ENCODE results near the gene KCNK6. TPM values are rescaled to one million over a fixed set of nuclear protein-coding genes. Genes with fewer than 3 reads are reported as not detected.

The KCNK6 gene
- total and polyA plus RNA-seq, 2 of the 8 experiments (the other 6 are each of a cell fraction or from before 2014, with no cell fraction given) = 10.6 to 13.3 TPM

DNA sequence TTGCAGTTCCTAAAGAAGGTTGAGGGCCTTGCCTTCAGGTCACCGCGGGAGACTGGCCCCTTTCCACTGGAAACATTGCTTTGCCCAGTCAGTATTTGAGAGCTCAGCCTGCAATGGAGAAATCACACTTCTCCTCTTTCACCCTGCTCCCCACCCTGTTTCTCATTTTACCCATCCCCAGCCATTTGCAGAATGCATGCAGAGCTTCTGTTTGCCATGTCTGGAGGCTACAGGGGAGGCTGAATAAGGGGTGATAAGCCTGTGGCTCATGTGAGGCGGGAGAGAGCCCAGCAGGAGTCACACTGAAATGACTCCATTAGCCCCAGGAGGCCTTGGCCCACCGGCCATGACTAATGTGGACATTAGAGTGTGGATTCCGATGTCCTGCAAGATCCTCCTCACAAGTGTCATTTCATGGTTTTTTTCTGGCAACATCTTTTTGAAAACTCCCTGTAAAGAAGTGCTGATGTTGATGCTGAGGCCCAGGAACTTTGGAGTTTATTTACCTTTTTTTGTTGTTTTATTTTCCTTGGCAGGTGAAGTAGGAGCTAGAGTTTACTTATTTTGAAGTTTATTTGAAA, 49.0 kb upstream of the KCNK6 start:
- H3K4me3 ChIP-seq (ENCODE audit: extremely low read depth in 1 of 4, insufficient read depth in 2 of 4, low read depth in 3 of 4, low read length in 4 of 4) = no peak overlapping the region
- H3K27ac ChIP-seq (ENCODE audit: low read depth, low read length) = no peak overlapping the region
- no peak overlapping the region for H3K9ac ChIP-seq (replicated peaks in 1 of 4; ENCODE audit: extremely low read depth in 1 of 4, low read depth in 3 of 4, low read length in 3 of 4)
- POLR2A ChIA-PET (ENCODE audit: partially characterized antibody) = interaction anchor here (1.2 to 2.3 kb wide), 3 partner anchors 10 to 19 kb away, joined by 5 to 7 read pairs (median 7); no protein-coding TSS in a partner anchor
- H3K4me1 ChIP-seq (replicated peaks in 1 of 4; ENCODE audit: control insufficient read depth in 3 of 4, insufficient read depth in 4 of 4, low read length in 3 of 4) = peaks cover 10 to 23% (median 13%) of the 10 kb centered on the region in 4 experiments
- H2BK5ac ChIP-seq (ENCODE audit: low read depth, low read length) = no peak overlapping the region
- H2BK12ac ChIP-seq (ENCODE audit: low read depth, low read length) = no peak overlapping the region
- H3K79me2 ChIP-seq (ENCODE audit: control insufficient read depth in 1 of 2, insufficient read depth in 2 of 2, low read length in 2 of 2) = peaks cover 32 to 96% of the 10 kb centered on the region in 2 experiments
- 0 out of 4 replicates have a peak overlapping the region, but pooled peaks of 1 of the 2 experiments have one; percentile 11 for H3K4me2 ChIP-seq (ENCODE audit: insufficient read depth in 1 of 2, low read depth in 2 of 2, low read length in 2 of 2)
- no peak overlapping the region for H4K91ac ChIP-seq (replicated peaks; ENCODE audit: insufficient read length, low read length)
- CTCF ChIA-PET (ENCODE audit: partially characterized antibody) = interaction anchor here (0.6 to 8.6 kb wide), 13 partner anchors 9 to 45 kb away, joined by 3 to 84 read pairs (median 5); partner anchors contain the start of genes C19orf33 and PPP1R14A
- no peak overlapping the region for H3K4ac ChIP-seq (replicated peaks; ENCODE audit: insufficient read length, low read depth, low read length)
- no peaks in the 10 kb centered on the region for H3K27me3 ChIP-seq (replicated peaks in 1 of 4; ENCODE audit: control insufficient read depth in 3 of 4, extremely low read depth in 1 of 4, insufficient read depth in 3 of 4, low read length in 3 of 4)
- TF ChIP-seq RAD21 (IDR thresholded peaks at IDR 0.05 in 1 of 2, conservative IDR thresholded peaks at IDR 0.05 in 1 of 2; ENCODE audit: low read depth in 2 of 2, low read length in 2 of 2) (no peak), HDAC6 (IDR thresholded peaks at IDR 0.05; ENCODE audit: low read depth, low read length) (no peak)
- TF ChIP-seq, protein P1, sequence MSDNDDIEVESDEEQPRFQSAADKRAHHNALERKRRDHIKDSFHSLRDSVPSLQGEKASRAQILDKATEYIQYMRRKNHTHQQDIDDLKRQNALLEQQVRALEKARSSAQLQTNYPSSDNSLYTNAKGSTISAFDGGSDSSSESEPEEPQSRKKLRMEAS (IDR thresholded peaks at IDR 0.05) = no peak
- H2AK5ac ChIP-seq (ENCODE audit: low read depth, low read length) = no peak overlapping the region
- H4K20me1 ChIP-seq (replicated peaks in 1 of 2; ENCODE audit: control insufficient read depth in 1 of 2, insufficient read depth in 2 of 2, low read length in 2 of 2) = peaks cover 14 to 27% of the 10 kb centered on the region in 2 experiments
- H2BK120ac ChIP-seq (replicated peaks; ENCODE audit: low read depth, low read length) = no peak overlapping the region
- H4K5ac ChIP-seq (ENCODE audit: insufficient read length, low read depth, low read length) = no peak overlapping the region
- 86% methylated on average over 5 of the region's 5 CpGs; no CpG with 5 or more reads in 1 of the 2 experiments for WGBS, 2 experiments (ENCODE audit: extremely low coverage in 1 of 2, insufficient coverage in 1 of 2, insufficient read length in 1 of 2, insufficient replicate concordance in 2 of 2, low coverage in 1 of 2, low lambda C conversion rate in 2 of 2, missing lambda C conversion rate in 1 of 2)
- H3K79me1 ChIP-seq (ENCODE audit: low read depth, low read length) = peaks cover 19% of the 10 kb centered on the region
- no peak overlapping the region for H4K8ac ChIP-seq (ENCODE audit: extremely low read depth, insufficient read depth, low read length)
- no peak overlapping the region for H3K18ac ChIP-seq (ENCODE audit: extremely low read depth, low read length)
- DNase-seq (ENCODE audit: low read depth in 1 of 2, low spot score in 2 of 2) = no peak
- H2AFZ ChIP-seq (ENCODE audit: low read length) = no peak overlapping the region
- H3K56ac ChIP-seq (replicated peaks; ENCODE audit: insufficient read length, low read depth, low read length) = no peak overlapping the region
- H3K9me3 ChIP-seq (ENCODE audit: insufficient read depth in 2 of 2, low read depth in 1 of 2, low read length in 1 of 2) = no peaks in the 10 kb centered on the region
- H3K23ac ChIP-seq (ENCODE audit: insufficient read length) = no peak overlapping the region
- FAIRE-seq = no peak
- no peak overlapping the region for H2BK20ac ChIP-seq (ENCODE audit: low read length)
- no peak overlapping the region for H3K14ac ChIP-seq (ENCODE audit: insufficient read length)
- H2BK15ac ChIP-seq (ENCODE audit: low read length) = no peak overlapping the region
- H3K36me3 ChIP-seq (ENCODE audit: control insufficient read depth in 2 of 4, insufficient read depth in 4 of 4, low read length in 3 of 4) = peaks cover 0 to 5% (median 2%) of the 10 kb centered on the region in 4 experiments; a peak in 1 of 8 replicates
- no peaks in the 10 kb centered on the region; the same call in 1 of the 2 replicates for H3K23me2 ChIP-seq (ENCODE audit: low read depth, low read length)

Data from H1 (cell line).